ENCODE measurements around the gene XPR1. TPM values are rescaled to one million over a fixed set of nuclear protein-coding genes. Genes with fewer than 3 reads are reported as not detected.

Gene XPR1
- total and polyA plus RNA-seq, 10 of the 15 experiments (the other 5 are each of a cell fraction or from before 2014, with no cell fraction given): 1.1 to 33.9 (median 11.3) TPM

GRCh38 chr1:180802813-180803212 lies 171.0 kb downstream of the XPR1 start:
- Histone ChIP-seq H3K36me3 (ENCODE audit: control insufficient read depth in 2 of 2, insufficient read depth in 2 of 2, low read length in 1 of 2) (0 out of 4 replicates have a peak, but pooled peaks cover 0 to 4% of the 10 kb centered on the region in 2 experiments), H3K9me3 (replicated peaks; ENCODE audit: control insufficient read depth, insufficient read depth, low read length) (no peaks in the 10 kb centered on the region), H3K4me2 (ENCODE audit: control insufficient read depth, insufficient read depth) (no peak overlapping the region), H3K79me2 (ENCODE audit: control insufficient read depth, insufficient read depth, low read length) (no peaks in the 10 kb centered on the region), H3K27me3 (replicated peaks in 1 of 2; ENCODE audit: control insufficient read depth in 2 of 2, insufficient read depth in 2 of 2, low read length in 1 of 2) (no peaks in the 10 kb centered on the region), H3K4me1 (ENCODE audit: control insufficient read depth, insufficient read depth, low read length) (peaks cover 9% of the 10 kb centered on the region; the same call in 1 of the 2 replicates), H3K9ac (ENCODE audit: control insufficient read depth, insufficient read depth, low read length) (no peak overlapping the region), H4K20me1 (ENCODE audit: control insufficient read depth, insufficient read depth) (no peaks in the 10 kb centered on the region), H3K4me3 (no peak overlapping the region), H2AFZ (ENCODE audit: control insufficient read depth, low read depth, low read length) (no peak overlapping the region), H3K27ac (ENCODE audit: control insufficient read depth, insufficient read depth) (no peak overlapping the region)
- CTCF ChIA-PET: no interaction called here
- no TSS peak for BruUV-seq (replicated peaks)
- TF ChIP-seq ZNF274 (IDR thresholded peaks at IDR 0.05; ENCODE audit: insufficient read depth, insufficient read length): no peak
- no peak for TF ChIP-seq IRF3 (IDR thresholded peaks at IDR 0.05)
- no peak for TF ChIP-seq POLR2A (IDR thresholded peaks at IDR 0.05; ENCODE audit: low read depth, low read length)
- no peak for TF ChIP-seq IKZF2 (IDR thresholded peaks at IDR 0.05)
- TF ChIP-seq SIX5 (IDR thresholded peaks at IDR 0.05; ENCODE audit: low read depth, low read length, severe bottlenecking): no peak
- no peak for TF ChIP-seq STAT3 (IDR thresholded peaks at IDR 0.05; ENCODE audit: low read depth, low read length)
- no peak for TF ChIP-seq CEBPB (IDR thresholded peaks at IDR 0.05; ENCODE audit: borderline replicate concordance in 1 of 2, low read depth in 2 of 2, low read length in 2 of 2)
- no peak for TF ChIP-seq BCLAF1 (IDR thresholded peaks at IDR 0.05)
- TF ChIP-seq SREBF1 (IDR thresholded peaks at IDR 0.05; ENCODE audit: low read length): no peak
- no peak for TF ChIP-seq NBN (IDR thresholded peaks at IDR 0.05)
- TF ChIP-seq EGR1 (IDR thresholded peaks at IDR 0.05; ENCODE audit: borderline replicate concordance in 1 of 2, low read depth in 2 of 2, low read length in 2 of 2): no peak
- intact Hi-C loops (cut with micrococcal nuclease; ENCODE audit: unreplicated experiment) (no loop called here), in situ Hi-C loops (cut with MboI) (no loop called here)
- WGBS (ENCODE audit: insufficient coverage, insufficient replicate concordance, low lambda C conversion rate, missing lambda C conversion rate): 96% methylated on average over 2 of the region's 2 CpGs
- FAIRE-seq: peak; percentile 18
- no peak for DNase-seq (ENCODE audit: low read depth, low spot score)
- no peak for ATAC-seq
- RAD21 ChIA-PET (ENCODE audit: unreplicated experiment): no interaction called here
- SMC1A ChIA-PET (ENCODE audit: uncharacterized antibody, unreplicated experiment): interaction anchor here (1.8 kb wide), 1 partner anchor 273 kb away, joined by 3 read pairs; no protein-coding TSS in a partner anchor
- POLR2A ChIA-PET: no interaction called here
